ENCODE measurements around the gene TMEM184B.

GRCh38 chr22:38296372-38296771 lies 23.6 kb upstream of the TMEM184B start:
- no peak for TF ChIP-seq CTCF (IDR thresholded peaks at IDR 0.05)
- no peak for TF ChIP-seq POLR2A (IDR thresholded peaks at IDR 0.05)
- TF ChIP-seq EP300 (IDR thresholded peaks at IDR 0.05), result no peak

Data from stomach (tissue), 4 donors.